Osteocyte (in vitro differentiated cells): Measurements from ENCODE around the gene ADRM1. TPM values are rescaled to one million over a fixed set of nuclear protein-coding genes. Genes with fewer than 3 reads are reported as not detected.

ENCODE experiments used
- DNase-seq: peaks from one replicate; pipeline ENCODE4 v3.0.0; 2021; ENCODE audit warnings: mixed read lengths; ENCODE audit not compliant: unreplicated experiment; ENCODE audit errors: extremely low spot score
- H3K27ac Mint-ChIP-seq: one replicate; pipeline ENCODE4 v1.8.0; 2021; ENCODE audit warnings: mild to moderate bottlenecking, mixed read lengths; ENCODE audit not compliant: unreplicated experiment
- H3K27me3 Mint-ChIP-seq: one replicate; pipeline ENCODE4 v1.8.0; 2021; ENCODE audit warnings: mixed read lengths; ENCODE audit not compliant: unreplicated experiment
- H3K36me3 Mint-ChIP-seq: one replicate; pipeline ENCODE4 v1.8.0; 2021; ENCODE audit warnings: mixed read lengths; ENCODE audit not compliant: unreplicated experiment
- H3K4me1 Mint-ChIP-seq: one replicate; pipeline ENCODE4 v1.8.0; 2021; ENCODE audit warnings: mixed read lengths; ENCODE audit not compliant: unreplicated experiment
- H3K4me3 Mint-ChIP-seq: one replicate; pipeline ENCODE4 v1.8.0; 2021; ENCODE audit warnings: mild to moderate bottlenecking, moderate library complexity, mixed read lengths; ENCODE audit not compliant: unreplicated experiment
- H3K9me3 Mint-ChIP-seq: one replicate; pipeline ENCODE4 v1.8.0; 2021; ENCODE audit warnings: mixed read lengths; ENCODE audit not compliant: unreplicated experiment
- total RNA-seq: library from RNA; stranded (reverse); gene quantifications from 2 replicates; pipeline ENCODE4 v1.2.1, GENCODE V29; 2021
- TF ChIP-seq, protein P1 (sequence below): fragments of 200-600 bp; sonication (generic); IDR thresholded peaks from 2 replicates; pipeline ENCODE4 v1.5.0; 2021; ENCODE audit warnings: antibody characterized with exemption, mild to moderate bottlenecking, moderate library complexity

The ADRM1 gene
- total RNA-seq, 1 donor from 2014 or later, result 83.9 TPM

DNA sequence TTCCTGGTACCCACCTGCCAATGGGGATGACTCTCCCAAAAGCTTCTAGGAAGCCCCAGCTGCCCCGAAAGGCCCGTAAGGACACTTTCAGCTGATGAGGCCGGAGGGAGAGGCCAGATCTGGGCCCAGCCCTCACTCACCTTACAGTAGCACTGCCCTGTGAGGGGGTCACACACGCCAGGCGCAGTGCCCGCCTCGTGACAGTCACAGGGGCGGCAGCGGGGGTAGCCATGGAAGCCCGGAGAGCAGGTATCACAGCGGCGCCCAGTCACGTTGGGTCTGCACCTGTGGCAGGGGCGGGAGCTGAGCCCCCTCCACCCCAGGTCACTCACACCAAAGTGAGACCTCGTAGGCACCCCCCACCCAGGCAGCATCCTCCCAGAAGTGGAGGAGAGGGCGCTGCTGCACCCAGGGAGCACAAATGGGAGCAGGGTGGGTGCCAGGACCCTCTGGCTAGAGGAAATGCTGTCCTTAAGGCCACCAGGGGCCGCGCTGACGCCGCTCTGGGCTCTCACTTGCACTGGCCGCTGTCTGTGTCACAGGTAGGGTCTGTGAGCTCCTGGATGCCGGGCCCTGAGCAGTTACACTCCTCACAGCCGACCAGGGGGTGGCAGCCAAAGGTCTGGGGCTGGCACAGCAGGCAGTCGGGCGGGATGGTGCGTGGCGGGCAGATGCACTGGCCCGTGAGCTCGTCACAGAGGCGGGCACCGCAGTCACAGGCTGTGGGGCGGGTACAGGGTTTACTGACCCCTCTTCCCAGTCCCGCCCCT is 25.1 kb downstream of the ADRM1 start:
- Mint-ChIP-seq H3K27me3 (no peaks in the 10 kb centered on the region), H3K4me3 (no peak overlapping the region), H3K4me1 (no peaks in the 10 kb centered on the region), H3K9me3 (no peaks in the 10 kb centered on the region), H3K36me3 (peaks cover 23% of the 10 kb centered on the region), H3K27ac (no peak overlapping the region)
- TF ChIP-seq, protein P1, sequence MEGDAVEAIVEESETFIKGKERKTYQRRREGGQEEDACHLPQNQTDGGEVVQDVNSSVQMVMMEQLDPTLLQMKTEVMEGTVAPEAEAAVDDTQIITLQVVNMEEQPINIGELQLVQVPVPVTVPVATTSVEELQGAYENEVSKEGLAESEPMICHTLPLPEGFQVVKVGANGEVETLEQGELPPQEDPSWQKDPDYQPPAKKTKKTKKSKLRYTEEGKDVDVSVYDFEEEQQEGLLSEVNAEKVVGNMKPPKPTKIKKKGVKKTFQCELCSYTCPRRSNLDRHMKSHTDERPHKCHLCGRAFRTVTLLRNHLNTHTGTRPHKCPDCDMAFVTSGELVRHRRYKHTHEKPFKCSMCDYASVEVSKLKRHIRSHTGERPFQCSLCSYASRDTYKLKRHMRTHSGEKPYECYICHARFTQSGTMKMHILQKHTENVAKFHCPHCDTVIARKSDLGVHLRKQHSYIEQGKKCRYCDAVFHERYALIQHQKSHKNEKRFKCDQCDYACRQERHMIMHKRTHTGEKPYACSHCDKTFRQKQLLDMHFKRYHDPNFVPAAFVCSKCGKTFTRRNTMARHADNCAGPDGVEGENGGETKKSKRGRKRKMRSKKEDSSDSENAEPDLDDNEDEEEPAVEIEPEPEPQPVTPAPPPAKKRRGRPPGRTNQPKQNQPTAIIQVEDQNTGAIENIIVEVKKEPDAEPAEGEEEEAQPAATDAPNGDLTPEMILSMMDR, result no peak
- no peak for DNase-seq

DNA sequence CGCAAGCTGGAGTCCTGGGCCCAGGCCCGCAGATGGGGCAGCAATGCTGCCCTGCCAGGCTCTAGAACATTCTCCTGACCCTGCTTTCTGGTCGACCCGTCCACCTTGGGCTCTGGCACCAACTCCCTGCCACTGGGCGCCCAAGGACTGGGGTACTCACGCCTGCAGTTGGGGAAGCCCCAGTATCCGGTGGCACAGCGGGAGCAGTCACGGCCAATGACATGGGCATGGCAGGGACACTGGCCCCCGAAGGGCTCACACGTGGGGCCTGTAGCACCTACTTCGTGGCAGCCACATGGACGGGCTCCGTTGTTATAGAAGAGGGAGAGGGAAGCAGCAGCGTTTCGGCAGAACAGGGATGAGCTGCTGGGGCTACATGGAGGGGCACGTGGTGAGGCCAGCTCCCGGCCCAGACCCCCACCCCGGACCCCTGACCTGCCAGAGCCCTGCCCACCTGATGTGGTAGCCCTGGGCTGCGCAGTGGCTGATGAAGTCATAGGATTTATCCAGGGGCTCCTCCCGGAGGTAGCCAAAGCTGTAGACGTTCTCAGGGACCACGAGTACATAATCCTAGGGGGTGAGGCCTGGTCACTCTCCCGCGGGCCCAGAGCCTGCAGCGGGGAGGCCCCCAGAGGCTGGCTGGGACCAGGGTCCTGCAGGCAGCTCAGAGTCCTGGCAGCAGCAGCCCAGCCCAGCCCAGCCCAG is 26.0 kb downstream of the ADRM1 start:
- no peaks in the 10 kb centered on the region for H3K27me3 Mint-ChIP-seq
- TF ChIP-seq, protein P1, result no peak
- peaks cover 23% of the 10 kb centered on the region for H3K36me3 Mint-ChIP-seq
- no peak for DNase-seq
- H3K4me3 Mint-ChIP-seq, result no peak overlapping the region
- no peaks in the 10 kb centered on the region for H3K9me3 Mint-ChIP-seq
- H3K27ac Mint-ChIP-seq, result no peak overlapping the region
- no peaks in the 10 kb centered on the region for H3K4me1 Mint-ChIP-seq

DNA sequence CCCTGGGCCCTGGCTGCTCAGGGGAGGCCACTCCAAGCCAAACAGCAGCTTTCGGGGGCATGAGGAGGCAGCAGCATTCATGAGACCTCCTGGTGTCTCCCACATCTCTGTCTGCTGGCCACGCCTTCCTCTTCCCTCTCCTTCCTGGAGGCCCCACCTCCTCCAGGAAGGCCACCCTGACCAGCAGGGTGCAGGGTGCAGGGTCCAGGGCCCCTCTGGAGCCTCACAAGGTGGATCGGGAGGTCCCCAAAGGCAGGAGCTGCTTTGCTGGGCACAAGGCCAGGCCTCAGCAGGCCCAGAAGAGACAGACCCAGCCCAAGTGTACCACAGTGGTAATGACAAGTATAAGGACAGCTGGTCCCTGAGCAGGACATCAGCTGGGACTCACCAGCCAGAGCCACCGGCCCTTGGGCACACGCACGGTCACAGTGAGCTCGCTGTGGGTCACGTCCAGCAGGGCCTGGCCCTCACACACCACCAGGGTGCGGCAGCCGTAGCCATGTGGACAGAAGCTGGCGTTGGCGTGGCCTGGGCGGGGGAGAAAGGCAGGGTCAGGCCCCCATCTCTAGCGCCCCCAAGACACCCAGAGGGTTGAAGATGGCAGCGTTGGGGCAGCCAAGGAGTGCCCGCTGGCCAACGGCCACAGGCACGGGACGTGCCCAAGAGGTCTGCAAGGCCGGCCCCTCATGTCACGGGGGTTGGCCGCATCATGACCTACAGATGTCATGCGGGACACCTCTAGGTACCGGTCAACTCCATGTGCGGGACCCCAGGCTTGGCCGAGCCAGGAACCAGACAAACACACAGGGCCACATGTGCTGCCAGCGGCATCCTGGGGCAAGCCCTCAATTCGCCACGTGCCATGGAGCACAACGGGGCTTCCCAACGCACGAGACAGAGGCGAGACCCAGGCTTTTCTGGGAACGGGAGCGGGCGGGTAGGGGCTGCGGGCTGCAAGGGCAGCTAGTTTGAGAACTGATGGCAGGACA is 26.9 kb downstream of the ADRM1 start:
- Mint-ChIP-seq H3K27me3 (no peaks in the 10 kb centered on the region), H3K4me3 (no peak overlapping the region), H3K27ac (no peak overlapping the region), H3K9me3 (no peaks in the 10 kb centered on the region), H3K36me3 (peaks cover 22% of the 10 kb centered on the region), H3K4me1 (no peaks in the 10 kb centered on the region)
- TF ChIP-seq, protein P1, result no peak
- no peak for DNase-seq

DNA sequence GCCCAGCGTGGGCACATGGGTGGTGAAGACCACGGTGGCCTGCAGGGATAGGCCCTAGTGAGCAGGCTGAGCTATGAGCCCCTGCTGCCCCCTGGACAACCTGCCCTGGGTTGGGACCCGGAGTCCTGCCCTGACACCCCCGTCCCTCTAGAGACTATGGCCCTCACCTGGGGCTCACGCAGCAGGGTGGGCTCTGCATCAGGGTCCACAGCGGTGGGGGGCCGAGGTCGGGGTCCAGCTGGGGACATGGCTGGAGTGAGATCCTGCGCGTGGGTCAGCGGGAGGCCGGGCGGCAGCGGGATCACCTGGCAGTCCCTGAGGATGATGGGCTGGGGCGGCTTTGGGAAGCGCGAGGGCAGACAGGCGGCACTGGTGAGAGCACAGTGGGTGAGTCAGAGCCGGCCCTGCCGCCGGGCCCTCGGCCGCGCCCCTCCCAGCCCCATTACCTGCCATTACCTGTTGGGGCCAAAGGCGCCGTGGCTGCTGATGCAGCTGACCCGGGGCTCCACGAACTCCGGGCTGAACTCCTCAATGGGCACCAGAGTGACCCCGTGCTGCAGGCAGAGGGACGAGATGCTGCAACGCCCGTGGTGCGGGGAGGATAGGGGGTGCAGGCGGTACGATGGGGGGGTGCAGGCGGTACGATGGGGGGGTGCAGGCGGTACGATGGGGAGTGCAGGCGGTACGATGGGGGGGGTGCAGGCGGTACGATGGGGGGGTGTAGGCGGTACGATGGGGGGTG is 27.9 kb downstream of the ADRM1 start:
- DNase-seq, result no peak
- H3K27ac Mint-ChIP-seq, result no peak overlapping the region
- no peak overlapping the region for H3K4me3 Mint-ChIP-seq
- peaks cover 15% of the 10 kb centered on the region for H3K36me3 Mint-ChIP-seq
- H3K9me3 Mint-ChIP-seq, result no peaks in the 10 kb centered on the region
- no peaks in the 10 kb centered on the region for H3K4me1 Mint-ChIP-seq
- TF ChIP-seq, protein P1, result no peak
- H3K27me3 Mint-ChIP-seq, result no peaks in the 10 kb centered on the region
